NCI-H1105 (cell line): ENCODE measurements around the gene APEX1.

Experiments
- DNase-seq: peaks from one replicate; lab custom pipeline; 2025; lab: John Stamatoyannopoulos, UW

APEX1 gene

GRCh38 chr14:20454516-20455354, at the start of gene APEX1, which contains the start of gene OSGEP:
TSS of gene APEX1 (plus strand) at chr14:20455226. CDS start at chr14:20455646, 420 bp downstream.
TSS of gene OSGEP (minus strand) at chr14:20454812. CDS start at chr14:20454683, 129 bp downstream.
- peak; percentile 99 for DNase-seq

- DNase-seq: no peak
These were observed 45.8 kb upstream of the APEX1 start for GRCh38 chr14:20409226-20409625.

GRCh38 chr14:20412411-20412810, 42.6 kb upstream of the APEX1 start:
- DNase-seq: no peak

GRCh38 chr14:20412876-20413743, 41.9 kb upstream of the APEX1 start, which contains the start of gene TEP1:
TSS of gene TEP1 (minus strand) at chr14:20413501. CDS start at chr14:20408439, 5,062 bp downstream.
- peak; percentile 79 for DNase-seq

- no peak for DNase-seq
These were observed 41.3 kb upstream of the APEX1 start for GRCh38 chr14:20413744-20414082.

GRCh38 chr14:20415782-20416206, 39.2 kb upstream of the APEX1 start:
- peak; percentile 15 for DNase-seq

- DNase-seq: no peak
These were observed 38.8 kb upstream of the APEX1 start for GRCh38 chr14:20416223-20416622.

- DNase-seq: peak; percentile 89
These were observed 37.5 kb upstream of the APEX1 start for GRCh38 chr14:20417250-20418186.

GRCh38 chr14:20418501-20418909, 36.5 kb upstream of the APEX1 start:
- no peak for DNase-seq

- DNase-seq: no peak
These were observed 35.6 kb upstream of the APEX1 start for GRCh38 chr14:20419419-20419818.

- DNase-seq: no peak
These were observed 33.8 kb upstream of the APEX1 start for GRCh38 chr14:20421267-20421666.

- DNase-seq: no peak
These were observed 32.1 kb upstream of the APEX1 start for GRCh38 chr14:20422886-20423285.

- no peak for DNase-seq
These were observed 30.2 kb upstream of the APEX1 start for GRCh38 chr14:20424851-20425250.

GRCh38 chr14:20427231-20428009, 27.6 kb upstream of the APEX1 start:
- no peak for DNase-seq

GRCh38 chr14:20428010-20428365, 27.0 kb upstream of the APEX1 start:
- DNase-seq: no peak

- DNase-seq: no peak
These were observed 26.2 kb upstream of the APEX1 start for GRCh38 chr14:20428802-20429201.

GRCh38 chr14:20429801-20430669, 25.0 kb upstream of the APEX1 start:
- DNase-seq: peak; percentile 28

GRCh38 chr14:20434701-20435581, 20.1 kb upstream of the APEX1 start:
- no peak for DNase-seq
